HG03342 (cell line): ENCODE data around the gene EXOC6B.

Source experiments
- ATAC-seq: cut with Tn5 transposase; IDR thresholded peaks from one replicate; pipeline ENCODE4 v1.9.1; 2021; ENCODE audit warnings: mild to moderate bottlenecking, moderate library complexity; ENCODE audit not compliant: unreplicated experiment

EXOC6B gene

DNA sequence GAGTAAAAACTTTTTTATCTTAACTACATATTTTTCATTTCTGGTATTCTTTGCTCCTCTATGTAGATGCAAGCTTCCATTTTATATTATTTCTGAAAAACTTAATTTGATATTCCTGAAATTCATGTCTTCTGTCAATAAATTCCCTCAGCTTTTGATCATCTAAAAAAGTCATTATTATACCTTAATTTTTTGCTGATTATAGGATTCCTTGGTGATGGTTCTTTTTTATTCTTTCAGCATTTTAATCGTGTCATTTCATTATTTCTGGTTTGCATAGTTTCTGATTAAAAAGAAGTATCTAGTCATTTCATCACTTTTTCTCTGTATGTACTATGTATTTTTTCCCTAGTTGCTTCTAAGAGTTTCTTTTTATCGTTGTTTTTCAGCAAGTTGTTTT is 436.4 kb downstream of the EXOC6B start:
- ATAC-seq, result no peak

DNA sequence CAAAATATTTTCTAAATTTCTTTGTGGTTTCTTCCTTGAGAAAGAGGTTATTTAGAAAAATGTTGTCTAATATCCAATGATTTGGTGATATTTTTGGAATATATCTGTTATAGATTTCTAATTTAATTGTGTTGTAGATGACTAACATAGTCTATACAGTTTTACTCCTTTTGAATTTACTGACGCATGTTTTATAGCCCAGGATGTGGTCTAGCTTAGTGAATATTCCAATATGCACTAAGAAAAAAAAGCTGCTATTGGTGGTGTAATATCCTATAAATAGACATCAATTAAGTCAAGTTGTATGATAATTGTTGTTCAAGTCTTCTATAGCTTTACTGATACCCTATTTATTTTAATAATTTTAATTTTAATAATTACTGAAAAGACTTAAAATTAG is 437.6 kb downstream of the EXOC6B start:
- no peak for ATAC-seq

DNA sequence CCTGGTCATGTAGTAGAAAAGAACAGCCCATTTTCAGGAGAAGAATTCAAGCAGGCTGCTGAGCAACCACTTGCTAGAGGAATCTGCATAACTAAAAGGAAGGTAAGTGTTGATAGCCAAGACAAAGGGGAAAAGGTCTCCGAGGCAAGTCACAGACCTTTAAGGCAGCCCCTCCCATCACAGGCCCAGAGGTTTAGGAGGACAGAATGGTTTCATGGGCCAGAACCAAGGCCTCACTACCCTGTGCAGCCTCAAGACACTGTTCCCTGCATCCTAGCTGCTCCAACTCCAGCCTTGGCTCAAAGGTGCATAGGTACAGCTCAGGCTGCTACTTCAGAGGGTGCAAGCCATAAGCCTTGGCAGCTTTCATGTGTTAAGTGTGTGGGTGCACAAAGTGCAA is 439.5 kb downstream of the EXOC6B start:
- ATAC-seq, result no peak

DNA sequence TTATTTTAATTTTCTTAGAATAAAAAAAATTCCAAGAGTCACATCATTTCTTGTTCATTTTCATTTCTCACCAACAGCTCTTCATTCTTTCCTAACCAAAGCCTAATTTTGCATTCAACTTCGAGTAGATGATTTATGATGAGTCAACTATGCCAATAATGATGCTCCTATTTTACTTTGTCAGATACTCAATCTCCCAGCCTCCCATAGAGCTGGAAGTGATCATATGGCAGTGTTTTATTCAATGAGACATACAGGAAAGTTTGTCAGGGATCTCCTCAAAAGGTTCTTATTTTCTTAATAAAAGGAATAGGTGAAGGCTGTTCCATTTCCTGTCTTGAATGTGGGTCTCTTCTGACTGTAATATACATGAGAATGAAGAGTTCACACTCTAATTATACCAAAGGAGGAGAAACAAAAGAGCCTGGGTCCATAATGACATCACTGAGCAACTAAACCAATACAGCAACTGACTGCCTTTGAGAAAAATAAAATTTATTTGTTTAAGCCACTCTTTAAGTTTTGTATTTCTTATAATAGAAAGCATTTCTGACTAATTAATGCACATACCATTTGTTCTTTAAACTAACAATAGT is 447.0 kb downstream of the EXOC6B start:
- ATAC-seq, result no peak

DNA sequence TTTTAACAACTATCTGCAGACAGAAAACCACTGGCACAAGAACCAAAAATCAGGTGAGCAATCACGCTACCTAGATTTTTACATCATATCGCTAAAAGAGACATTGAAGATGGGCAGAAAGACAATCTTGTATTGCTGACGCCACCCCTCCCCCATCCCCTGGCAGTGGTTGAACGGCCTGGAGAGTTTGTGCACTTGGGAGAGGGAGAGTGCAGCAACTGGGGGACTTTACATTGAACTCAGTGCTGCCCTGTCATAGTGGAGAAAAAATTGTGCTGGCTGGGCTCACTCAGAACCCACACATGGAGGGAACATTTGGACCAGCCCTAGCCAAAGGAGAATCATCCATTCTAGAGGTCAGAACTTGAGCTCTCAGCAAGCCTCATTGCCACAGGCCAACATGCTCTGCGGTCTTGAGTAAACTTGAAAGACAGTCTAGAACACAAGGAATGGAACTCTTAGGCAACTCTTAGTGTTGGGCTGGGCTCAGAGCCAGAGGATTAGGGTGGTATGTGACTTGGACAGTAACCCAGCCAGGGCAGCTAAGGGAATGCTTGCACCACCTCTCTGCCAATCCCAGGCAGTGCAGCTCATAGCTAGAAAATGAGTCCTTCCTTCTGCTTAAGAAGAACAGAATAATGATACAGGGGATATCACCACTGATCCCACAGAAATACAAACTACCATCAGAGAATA is 458.2 kb downstream of the EXOC6B start:
- ATAC-seq, result no peak

DNA sequence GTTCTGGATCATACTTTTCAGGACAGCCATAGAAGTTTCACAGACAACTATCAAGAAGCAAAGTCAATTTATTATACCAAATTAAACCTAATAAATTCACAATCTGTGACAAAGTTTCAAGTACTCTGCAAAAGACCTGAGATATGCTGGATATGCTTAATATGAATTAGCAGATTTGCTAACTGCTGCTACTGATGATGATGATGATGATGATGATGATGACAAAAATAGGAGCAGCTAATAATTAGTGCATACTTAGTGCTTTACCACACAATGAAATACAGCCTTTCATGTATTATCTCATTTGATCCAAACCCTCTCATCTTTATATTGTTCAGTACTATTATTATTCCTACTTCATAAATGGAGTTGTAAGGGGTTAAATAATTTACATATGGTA is 462.4 kb downstream of the EXOC6B start:
- no peak for ATAC-seq

DNA sequence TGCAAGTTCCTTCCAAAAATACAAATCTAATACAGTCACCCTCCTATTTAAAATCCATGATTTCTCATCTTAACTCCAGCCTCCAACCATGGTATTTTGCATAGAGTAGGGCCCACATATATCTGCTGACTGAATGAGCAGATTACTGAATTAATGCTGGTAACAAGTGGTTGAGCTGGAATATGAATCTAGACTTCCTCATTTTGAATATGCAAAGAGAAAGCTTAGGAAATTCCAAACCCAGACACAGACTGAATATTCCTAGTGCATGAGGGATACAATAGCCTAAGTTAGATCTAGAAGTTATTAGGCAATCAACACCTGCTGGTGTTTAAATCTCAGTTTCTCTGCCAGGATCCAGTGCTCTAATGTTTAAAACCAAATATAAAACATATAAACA is 463.1 kb downstream of the EXOC6B start:
- ATAC-seq, result no peak

DNA sequence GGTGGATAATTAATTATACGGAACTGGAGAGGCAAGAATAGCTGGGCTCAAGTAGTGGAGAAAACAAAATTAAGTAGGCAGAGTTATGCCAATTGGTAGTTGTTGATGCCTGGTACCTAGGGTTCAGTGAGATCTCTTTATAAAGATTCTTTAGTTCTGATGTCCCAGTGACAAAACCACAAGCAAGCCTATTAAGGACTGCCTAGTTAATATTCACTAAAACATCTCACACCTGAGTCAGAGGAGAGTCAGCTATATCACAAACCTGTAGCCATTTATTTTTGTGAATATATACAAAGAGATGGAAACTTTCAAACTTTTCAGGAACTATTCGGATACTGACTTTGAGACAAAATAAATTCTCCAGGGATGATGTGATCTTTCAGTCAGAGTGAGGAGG is 464.3 kb downstream of the EXOC6B start:
- ATAC-seq, result no peak

DNA sequence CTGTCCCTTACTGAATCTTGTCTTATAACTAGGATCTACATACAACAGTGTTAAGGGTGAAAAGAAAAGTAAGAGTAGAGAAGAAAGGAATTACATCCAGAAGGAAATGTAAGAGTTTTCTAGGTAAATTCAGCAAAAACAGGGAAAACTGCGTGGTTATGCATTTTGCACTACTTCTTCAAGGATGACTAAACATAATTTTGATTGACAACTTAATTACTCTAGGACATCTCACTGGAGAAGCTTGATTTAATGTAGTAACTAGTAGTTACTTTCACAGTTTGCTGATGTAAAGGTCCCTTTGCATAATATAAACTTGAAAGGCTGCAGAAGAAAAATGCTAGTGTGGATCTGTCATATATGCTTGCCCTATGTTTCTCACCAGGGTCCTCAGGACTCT is 464.8 kb downstream of the EXOC6B start:
- no peak for ATAC-seq

DNA sequence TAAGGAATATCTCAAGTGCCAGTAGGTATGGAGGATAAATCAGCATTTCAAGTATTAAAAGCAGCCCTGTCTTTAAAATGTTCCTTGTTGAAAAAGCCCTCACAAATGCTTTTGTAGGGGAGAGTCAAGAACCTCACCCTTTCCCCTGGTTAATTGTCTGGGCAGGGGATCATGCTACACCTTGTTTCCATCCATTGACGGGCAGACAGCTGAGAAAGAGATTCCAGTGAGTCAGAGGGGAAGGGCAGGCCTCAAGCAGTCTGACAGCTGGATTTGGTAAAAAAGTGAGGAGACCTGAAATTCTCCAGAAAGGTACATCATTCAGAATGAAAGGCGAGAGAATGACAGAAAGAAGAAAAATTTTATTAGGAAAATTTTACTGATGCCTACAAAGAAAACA is 475.0 kb downstream of the EXOC6B start:
- ATAC-seq, result no peak

DNA sequence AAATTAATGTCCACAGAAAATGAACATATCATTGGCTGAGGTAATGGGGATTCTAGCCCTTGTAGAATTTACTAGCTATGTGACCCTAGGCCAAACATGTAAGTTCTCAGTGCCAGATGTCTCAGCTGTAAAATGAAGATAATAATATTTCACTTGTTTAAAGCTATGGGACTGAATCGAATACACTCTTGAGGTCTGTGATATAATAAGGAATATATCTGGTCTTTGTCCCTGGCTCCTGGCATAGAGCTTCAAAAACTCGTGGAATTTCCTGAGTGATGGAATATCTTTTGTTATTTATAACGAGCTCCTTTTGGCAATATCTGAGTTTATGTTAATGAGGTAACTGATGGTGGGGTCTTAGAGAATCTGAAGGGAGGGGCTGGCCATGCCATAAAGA is 476.8 kb downstream of the EXOC6B start:
- ATAC-seq, result no peak

DNA sequence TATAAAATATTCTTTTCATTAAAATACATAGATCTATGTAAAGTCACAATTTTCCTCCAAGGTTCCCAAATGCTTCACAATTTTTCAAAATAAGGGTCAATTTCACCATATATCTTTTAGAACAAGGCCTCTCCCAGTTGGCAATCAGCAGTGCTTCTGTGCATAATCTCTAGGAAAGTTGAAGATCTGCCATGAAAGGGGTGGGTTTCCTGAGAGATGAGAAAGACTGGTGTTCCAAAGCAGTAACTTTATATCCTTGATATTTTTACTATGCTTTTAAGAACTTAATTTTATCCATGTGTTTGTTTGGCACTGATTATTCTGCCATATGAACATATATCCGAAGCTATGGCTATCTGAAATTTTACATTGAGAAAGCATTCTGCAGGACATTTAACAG is 478.8 kb downstream of the EXOC6B start:
- ATAC-seq, result no peak

DNA sequence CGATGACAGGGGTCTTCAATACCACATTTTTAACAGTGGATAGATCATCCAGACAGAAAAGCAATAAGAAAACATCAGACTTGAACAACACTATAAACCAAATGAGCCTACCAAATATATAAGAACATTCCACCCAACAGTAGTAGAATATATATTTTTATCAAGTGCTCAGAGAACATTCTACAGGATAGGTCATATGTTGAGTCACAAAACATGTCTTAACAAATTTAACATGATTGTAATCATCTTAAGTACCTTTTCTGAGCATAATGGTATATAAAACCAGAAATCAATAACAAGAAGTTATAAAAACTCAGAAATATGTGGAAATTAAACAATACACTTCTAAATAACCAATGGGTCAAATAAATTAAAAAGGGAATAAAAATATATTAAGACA is 484.2 kb downstream of the EXOC6B start:
- no peak for ATAC-seq

DNA sequence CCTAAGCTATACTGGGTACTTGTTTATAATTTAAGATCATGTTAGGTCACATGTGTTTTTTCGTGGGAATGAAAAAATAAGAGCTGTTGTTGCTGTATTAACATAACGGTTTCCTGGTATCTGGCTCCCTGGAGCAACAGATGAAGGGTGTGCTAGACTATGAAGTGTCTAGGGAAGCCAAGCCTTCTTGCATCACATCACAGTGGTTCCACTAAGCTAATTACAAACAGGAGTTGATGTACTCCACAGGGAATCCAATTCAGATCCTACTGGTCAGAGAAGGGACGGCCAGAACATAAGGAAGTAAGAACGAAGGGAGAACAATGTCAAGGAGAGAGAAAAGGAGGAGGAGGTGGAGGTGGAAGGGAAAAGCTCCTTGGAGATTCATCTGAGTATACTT is 485.2 kb downstream of the EXOC6B start:
- no peak for ATAC-seq

DNA sequence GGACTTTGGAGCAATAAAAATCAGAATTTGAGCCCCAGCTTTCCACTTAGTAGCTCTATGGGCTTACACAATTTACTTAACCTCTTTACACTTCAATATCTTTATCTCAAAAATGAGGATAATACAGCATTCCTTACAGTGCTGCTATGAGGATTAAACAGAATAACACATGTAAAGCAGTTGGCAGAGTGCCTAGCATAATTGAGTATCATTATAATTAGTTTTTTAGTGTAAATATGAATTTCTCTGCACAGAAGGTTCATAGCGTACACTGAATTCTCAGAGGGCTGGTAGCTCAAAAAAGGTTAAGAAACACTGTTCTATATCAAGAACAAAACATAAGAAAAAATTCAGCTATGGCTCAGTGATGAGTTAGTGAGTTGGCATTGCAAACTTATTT is 487.8 kb downstream of the EXOC6B start:
- ATAC-seq, result no peak

DNA sequence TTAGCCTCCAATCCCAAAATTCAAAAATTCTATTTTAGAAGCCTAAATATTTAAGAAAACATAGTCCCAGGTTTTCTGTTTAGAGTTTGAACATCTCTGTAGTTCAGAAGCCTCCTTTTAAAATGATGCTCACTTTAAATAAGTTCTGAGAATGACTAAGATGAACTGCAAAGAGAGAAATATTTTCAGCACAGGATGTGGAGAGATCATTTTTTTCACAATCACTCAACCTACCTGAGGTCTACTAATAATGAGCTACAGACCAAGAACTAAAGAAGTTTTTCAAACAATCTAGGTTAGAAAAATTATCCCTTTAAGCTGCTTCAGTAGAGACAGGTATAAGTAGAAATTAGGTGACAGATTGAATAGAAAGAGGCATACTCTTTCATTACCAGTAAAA is 493.1 kb downstream of the EXOC6B start:
- no peak for ATAC-seq

DNA sequence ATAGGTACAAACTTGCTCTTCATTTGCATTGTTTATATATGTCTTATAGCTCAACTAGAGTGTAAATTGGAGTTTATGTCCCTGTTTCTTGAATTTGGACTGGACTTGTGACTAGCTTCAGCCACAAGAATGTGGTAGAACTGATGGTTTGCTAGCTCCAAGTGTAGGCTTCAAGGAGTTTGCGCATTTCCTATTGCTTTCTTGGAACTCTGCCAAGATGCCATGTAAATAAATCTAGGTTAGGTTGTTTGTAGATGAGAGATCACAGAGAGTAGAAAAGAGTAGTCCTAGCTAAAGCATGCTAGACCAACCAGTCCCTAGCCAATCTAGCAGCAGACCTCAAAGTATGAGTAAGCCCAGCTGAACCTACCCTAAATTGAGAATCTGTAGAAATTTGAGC is 495.2 kb downstream of the EXOC6B start:
- no peak for ATAC-seq

DNA sequence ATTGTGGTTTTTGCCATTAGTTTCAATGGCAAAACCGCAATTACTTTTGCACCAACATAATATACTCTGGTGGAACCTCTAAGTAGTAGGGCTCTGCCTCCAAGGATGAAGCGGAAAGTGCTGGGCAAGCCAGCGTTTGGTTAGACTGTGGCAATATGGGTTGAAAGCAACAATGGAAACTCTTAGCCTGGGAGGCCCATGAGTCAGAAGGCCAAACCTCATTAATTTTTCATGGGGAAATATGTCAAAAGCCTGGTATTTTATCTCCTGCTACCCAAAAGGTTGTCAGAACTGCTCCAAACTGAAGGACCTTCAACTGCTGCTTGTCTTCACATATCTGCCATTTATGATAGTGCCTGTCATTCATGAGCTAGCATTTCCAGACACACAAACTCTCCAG is 499.1 kb downstream of the EXOC6B start:
- ATAC-seq, result no peak

DNA sequence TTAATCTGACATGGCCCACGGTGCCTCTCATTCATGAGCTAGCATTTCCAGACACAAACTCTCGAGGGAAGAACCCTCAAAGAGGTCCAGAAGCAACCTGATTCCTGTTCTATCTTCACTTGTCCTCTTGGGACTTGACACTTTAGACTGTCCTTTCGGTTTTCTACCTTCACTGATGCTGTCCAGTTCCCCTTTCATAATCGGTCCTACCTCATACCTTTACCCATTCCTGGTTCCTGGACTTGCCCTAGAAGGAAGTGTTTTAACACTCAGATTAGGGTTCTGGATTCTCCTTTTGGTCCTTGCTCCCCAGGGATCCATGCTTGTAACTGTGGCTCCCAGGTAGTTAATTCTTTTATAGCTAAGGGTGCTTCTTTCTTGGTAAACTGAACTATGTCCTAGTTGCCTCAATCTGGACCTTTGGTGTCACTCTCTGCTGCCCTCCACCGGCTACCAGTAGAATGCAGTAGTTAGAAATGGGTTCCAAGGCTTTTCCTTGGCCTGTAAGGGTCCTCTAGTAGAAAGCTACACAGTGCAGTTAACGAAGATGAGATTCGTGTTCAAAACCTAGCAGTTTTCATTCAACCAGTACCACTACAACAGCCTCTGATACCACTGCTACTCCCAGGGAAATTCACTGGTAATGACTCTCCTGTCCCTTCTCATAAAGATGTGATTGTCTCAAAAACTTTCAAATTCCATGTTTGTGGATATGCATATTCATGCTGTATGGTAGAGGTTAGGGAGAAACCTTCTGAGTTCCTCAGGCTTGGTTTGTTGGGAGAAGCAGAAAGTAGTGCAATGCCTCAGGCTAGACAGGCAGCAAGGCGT is 500.0 kb downstream of the EXOC6B start:
- no peak for ATAC-seq

DNA sequence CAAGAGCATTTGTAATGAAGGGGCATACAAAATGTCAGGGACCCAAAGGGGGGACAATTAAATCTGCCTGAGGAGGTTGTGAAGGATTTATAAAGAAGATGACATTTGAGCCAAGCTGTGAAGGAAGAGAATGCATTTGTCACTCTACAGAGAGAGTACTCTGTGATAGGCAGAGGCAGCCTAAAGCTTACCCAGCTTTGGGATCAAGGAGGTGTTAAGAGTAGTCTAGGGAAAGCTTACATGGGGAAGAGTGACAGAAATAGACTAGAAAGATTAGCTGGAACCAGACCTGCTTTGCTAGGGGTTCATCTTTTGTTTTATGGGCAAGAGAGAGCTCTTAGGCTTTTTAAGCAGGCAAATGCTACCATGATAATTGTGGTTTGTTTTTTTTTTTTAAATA is 509.1 kb downstream of the EXOC6B start:
- ATAC-seq, result no peak

DNA sequence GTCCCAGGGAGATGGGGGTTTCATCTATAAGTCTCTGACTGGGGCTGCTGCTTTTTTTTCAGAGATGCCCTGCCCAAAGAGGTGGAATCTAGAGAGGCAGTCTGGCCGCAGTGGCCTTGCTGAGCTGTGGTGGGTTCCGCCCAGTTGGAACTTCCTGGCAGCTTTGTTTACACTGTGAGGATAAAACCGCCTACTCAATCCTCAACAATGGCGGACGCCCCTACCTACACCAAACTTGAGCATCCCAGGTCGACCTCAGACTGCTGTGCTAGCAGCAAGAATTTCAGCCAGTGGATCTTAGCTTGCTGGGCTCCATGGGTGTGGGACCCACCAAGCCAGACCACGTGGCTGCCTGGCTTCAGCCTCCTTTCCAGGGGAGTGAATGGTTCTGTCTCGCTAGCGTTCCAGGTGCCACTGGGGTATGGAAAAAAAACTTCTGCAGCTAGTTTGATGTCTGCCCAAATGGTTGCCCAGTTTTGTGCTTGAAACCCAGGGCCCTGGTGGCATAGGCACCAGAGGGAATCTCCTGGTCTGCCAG is 525.6 kb downstream of the EXOC6B start:
- no peak for ATAC-seq

DNA sequence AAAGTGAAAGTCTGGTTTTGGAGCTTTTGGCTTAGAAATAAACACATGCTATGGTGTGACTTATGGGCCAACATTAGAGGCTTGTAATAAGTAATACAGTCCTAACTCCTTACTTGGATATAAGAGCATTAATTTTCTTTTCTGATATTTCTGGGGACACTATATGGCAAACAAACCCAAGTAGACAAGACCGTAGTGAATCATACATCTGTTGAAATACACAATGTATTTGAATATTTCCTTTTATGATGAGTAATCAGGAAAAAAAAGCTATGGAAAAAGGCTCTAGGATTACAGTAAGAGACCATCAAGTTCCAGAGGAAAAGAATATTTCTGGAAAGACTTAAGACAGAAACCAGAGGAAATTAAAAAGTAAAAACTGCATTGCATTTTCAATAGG is 532.2 kb downstream of the EXOC6B start:
- ATAC-seq, result no peak
